GM19395 (cell line): ENCODE measurements around the gene MRPS21.

Source experiments
- ATAC-seq: cut with Tn5 transposase; IDR thresholded peaks from one replicate; pipeline ENCODE4 v1.9.1; 2021; ENCODE audit warnings: mild to moderate bottlenecking, moderate library complexity; ENCODE audit not compliant: unreplicated experiment

The MRPS21 gene

DNA sequence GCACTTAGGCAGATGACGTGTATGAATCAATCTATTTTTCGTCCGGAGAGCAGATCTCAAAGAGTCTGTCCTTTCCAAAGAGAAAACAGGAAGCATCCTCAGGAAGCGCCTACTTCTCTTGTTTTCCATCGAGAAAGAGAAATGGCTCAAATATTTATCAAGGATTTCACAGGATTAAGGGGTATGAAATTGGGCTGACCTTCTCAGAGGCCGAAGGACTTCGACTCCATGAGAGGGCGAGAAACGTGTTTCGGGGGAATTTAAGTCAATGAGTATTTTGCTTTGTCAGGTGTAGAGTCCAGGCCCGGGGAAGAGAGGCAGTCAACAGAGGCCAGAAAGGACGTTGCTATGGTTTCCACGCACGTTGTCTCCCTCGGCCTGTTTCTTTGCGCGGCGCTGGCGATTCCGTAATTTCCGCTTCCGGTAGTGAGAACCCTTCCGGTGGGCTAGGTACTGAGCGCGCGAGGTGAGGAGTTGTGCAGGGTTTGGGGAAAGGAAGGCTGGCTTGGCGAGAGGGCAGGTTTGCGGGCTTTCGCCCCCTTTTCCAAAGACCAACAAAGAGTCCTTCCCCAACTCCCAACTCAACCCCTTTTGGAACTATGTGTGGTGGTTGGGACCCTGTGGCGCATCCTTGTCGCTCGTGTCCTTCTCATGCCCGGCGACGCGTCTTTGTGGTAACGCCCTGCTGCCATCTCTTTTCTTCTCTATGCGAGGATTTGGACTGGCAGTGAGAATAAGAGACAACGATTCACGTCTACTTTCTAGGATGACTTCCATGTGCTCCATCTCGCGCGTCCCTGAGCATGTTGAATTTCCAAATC is at the start of gene MRPS21:
Gene MRPS21 (plus strand): TSS at position 429 of the 821 bp plus-strand sequence. CDS start 506 bp downstream, outside the sequence.
- ATAC-seq, result peak; percentile 97

DNA sequence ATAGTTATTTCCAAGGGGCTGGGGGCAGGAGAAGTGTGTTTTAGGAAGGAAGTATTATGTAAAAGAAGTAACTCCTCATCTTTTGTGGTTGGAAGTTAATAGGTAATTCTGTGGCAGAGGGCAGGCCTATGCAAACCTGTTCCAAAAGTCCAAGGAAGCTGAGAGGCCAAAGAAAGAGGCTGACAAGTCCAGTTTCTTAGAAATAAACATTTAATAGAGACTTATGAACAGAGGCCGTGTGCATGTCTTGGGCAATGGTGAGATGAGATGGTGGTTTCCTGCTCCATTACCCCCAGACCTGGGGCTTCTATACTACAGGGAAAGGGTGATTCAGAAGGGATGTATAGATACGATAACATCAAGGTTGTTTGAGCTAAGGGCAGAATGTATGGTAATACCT is 43.7 kb upstream of the MRPS21 start:
- no peak for ATAC-seq

DNA sequence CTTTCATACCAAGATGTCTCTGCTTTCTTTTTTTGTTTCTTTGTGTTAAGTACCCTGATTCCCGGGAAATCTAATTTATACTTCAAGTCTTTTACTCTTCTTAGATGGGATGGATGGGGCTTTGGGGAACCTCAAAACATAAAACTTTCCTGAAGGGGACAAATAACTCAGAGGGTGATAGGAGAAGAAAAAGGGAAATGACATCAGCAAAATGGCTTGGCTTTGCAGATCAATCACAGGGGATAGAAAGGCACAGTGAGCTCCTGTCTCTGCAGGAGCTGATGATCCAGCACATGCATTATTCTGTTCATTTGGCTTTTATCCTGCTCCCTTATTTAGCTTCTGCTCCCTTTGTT is 37.5 kb upstream of the MRPS21 start:
- peak; percentile 20 for ATAC-seq

DNA sequence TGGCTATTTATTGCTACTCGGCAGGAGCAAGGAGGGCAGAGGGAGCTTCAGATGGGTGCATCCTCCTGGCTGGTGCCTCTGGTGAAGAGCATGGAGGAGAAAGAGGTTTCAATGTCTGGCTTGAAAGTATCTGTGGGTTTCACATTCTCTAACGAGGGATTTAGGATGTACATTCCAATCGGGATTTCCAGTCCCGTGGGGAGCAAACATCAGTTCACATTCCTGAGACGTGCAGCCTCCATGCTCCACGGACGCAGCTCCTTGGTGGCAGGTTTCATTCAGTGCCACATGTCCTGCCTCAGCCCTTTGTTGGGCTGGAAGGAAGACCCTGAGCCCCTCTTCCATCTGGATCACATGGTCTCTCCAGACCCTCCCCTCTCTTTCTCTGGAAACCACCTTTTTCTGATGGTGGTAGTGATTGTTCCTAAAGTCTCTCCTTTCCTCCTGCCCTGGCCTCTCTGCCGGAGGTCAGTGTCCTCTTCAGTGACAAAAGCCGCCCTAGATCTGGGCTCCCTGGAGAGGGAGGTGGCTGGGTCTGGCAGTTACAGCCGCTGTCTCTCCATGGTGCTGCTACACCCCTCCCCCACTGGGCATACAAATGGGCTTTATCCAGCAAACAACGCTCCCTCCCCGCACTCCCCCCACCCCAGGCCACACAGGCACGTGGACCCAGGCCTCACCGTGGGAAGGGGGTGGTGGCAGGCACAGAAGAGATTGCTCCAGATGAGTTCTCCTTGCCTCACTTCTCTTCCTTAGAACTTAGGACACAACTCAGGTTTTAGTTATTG is 36.9 kb upstream of the MRPS21 start:
- ATAC-seq, result no peak

DNA sequence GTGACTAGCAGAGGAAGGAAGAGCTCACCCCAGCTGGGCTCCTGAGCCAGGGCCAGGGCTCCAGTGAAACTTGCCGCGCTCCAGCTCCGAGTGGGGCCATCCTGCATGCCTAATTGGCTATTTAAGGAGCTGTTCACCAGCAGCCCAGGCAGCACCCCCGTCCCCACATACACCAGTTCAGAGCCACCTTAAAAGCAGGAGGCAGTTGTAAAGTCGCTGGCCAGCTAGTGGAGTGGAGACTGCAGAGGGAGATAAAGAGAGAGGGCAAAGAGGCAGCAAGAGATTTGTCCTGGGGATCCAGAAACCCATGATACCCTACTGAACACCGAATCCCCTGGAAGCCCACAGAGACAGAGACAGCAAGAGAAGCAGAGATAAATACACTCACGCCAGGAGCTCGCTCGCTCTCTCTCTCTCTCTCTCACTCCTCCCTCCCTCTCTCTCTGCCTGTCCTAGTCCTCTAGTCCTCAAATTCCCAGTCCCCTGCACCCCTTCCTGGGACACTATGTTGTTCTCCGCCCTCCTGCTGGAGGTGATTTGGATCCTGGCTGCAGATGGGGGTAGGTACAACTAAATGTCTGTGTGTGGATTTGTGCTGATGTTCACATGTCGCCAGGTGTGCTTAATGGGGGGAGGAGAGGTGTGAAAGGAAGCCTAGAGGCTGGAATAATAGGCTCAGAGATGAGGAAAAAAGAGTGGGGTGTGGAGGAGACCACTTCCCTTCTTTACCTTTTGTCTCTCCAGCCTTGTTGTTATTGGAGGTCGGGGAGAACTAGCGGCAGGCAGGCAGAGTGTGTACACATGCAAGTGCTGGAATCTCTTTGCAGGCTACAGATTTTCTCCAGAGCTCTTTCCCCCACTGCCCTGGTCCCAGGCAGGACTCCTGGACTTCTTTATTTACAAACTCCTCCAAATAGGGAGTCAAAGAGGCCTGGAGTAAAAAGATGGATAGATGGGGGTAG is 35.8 kb upstream of the MRPS21 start, which contains the start of gene CA14:
Gene CA14 (plus strand): TSS at position 151 of the 962 bp plus-strand sequence. CDS start 355 bp downstream, at position 506.
- ATAC-seq, result no peak

DNA sequence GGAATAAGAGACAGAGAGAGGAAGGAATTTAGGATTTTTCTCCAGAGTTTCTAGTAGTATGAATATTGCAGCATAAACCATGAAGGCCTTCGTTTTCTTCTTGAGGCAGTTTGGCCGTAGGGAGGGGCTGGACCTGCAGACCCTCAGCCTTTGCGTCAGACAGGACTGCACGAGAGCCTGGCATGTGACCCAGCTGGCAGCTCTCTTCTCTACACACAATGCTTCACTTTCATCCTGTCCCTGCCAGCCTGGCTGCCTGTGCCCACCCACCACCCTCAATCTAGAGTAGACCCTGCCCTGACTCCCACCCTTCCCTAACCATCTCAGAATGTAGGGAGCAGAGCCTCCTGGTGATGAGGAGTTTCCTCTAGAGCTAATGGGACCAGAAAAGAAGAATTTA is 34.4 kb upstream of the MRPS21 start:
- no peak for ATAC-seq

DNA sequence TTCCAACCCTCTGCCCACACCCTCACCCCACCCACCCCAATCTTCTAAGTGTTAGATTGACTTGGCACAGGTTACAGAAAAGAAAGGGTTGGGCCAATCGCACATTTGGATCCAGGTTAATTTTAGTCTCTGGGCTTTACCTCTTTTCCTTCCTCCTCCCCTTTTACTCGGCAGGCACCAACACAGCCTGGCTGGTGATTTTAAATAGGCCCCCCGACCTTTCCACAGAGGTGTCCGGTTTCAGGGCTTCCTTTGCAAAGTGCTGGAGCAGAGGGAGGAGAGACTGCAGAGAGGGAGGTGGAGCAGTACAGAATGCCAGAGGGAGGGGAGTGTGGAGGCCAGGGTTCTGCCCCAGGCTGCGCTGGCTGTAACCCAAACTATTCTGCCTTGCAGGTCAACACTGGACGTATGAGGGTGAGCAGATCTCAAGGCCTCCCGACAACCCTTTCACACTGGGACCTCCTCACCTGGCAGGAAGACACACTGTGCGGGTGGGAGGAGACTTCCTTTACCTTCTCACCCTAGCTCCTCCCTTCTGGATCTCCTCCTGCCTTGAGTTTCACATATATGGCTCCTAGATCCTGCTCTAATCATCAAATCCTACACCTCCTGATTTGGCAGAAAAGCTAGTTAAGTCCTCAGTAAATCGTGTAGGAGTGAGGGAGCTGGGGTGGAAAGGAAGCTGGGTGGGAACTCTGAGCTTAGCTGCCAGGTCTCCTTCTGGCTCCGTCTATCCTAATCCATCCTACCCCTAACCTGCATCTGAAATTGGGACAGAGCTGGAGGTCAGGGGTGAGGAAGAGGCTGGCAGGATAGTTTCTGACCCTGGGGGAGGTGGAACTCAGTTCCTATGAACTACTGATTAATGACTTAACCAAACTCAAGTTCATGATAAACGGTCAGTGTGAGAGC is 33.6 kb upstream of the MRPS21 start:
- ATAC-seq, result no peak

DNA sequence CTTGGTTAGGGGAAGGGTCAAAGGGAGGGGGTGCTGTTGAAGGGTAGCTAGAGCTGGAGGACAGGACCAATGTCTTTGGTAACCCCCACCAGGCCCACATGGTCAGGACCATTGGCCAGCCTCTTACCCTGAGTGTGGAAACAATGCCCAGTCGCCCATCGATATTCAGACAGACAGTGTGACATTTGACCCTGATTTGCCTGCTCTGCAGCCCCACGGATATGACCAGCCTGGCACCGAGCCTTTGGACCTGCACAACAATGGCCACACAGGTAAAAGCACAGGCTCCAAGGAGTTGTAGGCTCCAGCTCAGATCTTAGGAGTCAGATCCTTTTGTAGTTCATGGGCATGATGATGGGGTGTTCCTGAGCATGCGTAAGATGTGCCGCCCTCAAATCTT is 32.3 kb upstream of the MRPS21 start:
- no peak for ATAC-seq

DNA sequence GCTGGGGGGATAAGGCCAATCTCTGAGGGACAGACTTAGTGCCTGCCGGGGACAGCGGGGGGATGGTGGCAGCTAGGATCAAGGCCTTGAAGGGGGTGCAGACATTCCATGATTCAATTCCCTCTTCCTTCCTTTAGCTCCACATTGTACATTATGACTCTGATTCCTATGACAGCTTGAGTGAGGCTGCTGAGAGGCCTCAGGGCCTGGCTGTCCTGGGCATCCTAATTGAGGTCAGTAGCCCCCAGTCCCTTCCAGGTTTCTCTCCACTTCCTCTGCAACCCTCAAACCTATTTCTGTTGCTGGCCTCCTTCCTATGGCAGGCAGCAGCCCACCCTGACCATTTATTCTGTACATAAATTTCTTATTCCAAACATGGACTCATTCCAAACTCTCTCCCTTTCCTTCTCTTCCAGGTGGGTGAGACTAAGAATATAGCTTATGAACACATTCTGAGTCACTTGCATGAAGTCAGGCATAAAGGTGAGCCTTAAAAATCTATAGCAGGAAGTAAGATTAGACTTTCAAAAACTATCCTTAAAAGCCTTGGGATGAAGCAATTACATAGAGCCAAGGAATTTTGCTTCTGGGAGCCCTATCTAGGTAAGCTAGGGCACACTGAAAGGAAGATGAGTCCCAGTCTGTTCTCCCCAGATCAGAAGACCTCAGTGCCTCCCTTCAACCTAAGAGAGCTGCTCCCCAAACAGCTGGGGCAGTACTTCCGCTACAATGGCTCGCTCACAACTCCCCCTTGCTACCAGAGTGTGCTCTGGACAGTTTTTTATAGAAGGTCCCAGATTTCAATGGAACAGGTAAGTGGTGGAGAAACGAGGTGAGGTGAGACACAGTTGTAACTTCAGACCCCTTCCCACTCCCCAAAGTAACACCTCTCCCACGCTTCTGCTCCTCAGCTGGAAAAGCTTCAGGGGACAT is 31.0 kb upstream of the MRPS21 start:
- ATAC-seq, result no peak

DNA sequence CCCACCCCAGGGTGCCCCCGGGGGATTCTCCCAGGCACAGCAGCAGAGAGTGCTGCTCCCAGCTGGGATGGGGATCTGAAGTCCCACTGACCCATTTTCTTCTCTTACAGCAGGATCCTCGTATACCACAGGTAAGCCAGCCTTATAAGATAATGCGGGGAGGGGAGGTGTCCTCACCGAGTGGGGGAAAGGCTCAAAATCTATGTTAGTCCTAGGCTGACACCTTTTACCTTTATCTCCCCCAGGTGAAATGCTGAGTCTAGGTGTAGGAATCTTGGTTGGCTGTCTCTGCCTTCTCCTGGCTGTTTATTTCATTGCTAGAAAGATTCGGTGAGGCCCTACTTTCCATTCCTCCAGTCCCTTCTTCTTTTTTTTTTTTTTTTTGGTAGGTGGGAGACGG is 30.1 kb upstream of the MRPS21 start:
- no peak for ATAC-seq

DNA sequence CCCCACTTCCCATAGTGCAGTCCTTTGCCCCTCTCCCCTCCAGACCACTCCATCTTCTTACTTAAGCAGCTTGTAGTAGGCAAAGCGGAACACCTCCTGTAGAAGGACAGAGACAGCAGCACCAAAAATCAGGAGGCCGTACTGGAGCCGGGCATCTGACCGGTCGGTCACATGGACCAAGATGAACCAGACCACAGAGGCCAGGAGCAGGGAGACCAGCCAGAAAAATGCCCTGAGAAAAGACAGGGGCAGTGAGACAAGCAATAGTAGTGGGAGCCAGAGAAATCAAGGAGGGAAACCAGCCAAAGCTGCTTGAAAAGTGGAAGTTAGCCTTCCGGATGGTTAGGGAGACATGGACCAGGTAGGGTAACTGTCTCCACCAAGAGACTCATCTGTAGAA is 25.8 kb upstream of the MRPS21 start:
- no peak for ATAC-seq

DNA sequence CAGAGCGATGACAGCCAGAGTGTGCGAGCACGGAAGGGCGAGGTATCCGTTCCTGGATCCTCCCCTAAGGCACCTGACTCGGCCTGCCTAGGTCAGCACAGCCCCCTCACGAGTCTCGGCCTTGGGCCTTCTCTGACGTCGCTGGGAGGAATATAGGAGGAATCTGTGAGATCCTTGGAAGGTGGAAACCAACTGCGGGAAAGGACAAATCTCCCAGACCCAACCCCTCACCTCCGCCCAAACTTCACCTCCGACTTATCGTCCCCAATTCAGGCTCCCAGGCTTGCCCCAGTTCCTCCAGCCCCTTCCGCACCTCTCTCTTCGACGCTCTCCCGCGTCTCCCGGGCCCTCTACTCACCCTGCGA is 25.3 kb upstream of the MRPS21 start:
- ATAC-seq, result no peak

DNA sequence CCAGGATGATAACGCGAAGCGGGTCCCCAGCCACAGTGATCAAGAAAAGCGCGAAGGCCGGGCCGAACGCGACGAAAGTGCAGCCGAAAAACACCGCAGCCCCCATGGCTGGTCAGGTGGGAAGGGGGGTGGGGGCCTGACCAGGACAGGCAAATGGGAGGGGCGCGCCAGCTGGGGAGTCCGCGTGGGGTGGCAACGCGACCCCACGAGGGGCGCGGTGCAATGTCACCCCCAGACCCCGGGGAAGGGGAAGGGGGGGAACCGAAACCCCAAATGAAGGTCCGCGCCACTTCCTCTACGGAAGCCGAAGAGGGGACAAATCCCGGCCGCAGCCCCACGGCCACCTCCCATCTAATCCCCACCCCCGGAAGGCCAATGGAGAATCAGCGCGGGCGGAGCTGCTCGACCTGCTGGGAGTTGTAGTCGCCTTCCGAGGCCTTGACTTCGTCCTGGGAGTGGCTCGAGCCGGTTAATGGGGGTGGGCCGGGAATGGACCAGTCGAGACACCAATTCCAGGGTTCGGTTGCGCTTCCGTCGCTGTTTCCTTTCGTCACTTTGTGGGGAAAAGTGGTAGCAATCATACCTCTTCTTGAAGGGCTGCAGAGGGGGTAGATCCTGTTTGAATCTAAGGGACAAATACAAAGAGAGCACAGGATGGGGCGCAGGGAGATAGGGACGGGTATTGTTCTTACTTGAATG is 24.8 kb upstream of the MRPS21 start, which contains the start of gene APH1A:
Gene APH1A (minus strand): TSS at position 312 of the 699 bp plus-strand sequence. CDS start 206 bp downstream, at position 106.
- ATAC-seq, result peak; percentile 90

DNA sequence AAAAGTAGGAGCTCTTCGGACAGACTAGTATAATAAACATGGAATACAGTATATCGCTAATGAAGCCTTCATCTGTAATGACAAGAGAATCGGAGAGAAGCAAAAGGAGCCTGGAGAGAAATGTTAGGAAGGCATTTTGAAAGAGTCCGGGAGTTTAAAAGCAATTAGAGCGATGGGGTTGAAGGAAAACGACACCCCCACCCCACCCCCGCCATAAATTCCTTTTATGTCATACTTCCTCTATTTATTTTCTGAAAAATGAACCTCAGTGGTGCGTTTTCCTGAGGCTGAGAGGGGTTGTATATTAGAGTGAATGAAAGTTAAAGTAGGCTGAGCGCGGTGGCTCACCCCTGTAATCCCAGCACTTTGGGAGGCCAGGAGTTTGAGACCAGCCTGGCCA is 24.2 kb upstream of the MRPS21 start:
- no peak for ATAC-seq

DNA sequence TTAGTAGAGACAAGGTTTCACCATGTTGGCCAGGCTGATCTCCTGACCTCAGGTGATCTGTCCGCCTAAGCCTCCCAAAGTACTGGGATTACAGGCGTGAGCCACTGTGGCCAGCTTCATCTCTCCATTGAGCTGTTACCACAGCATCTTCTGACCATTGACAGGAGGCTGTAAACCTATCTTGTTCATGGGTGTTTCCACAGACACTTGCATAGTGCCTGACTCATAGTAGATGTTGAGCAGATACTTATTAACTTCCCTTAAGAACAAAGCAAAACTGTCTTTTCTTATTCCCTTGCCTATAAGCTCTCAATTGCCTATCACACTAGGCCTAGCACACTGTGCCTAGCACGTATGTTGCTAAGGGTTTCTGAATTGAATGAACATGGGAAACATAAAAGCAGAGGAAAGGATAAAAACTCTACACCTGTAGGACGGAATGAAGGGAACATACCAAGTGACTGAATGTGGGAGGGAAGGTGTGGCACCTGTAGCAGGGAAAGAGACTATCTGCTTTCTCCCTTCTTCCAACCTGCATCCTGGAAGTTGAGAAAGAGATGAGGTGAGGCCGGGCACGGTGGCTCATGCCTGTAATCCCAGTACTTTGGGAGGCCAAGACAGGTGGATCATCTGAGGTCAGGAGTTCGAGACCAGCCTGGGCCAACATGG is 22.2 kb upstream of the MRPS21 start:
- no peak for ATAC-seq

DNA sequence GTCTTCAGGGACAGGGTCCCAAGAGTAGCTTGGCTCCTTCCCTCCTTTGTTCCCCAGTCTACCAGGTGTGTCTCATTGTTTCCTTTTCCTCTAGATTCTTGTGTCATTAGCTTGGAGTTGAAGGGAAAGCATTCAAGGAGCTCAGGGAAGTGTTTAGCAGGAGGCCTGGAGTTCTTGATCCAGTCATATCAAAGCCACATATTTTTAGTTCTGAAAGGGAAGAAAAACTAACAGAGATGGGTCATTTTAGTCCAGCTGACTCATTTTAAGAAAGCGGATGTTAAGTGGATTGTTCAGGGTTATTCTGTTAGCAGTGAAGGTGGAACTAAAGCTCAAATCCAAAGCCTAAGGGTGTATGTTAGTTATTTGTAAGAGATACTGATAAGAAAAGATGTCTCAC is 20.4 kb upstream of the MRPS21 start:
- ATAC-seq, result no peak

DNA sequence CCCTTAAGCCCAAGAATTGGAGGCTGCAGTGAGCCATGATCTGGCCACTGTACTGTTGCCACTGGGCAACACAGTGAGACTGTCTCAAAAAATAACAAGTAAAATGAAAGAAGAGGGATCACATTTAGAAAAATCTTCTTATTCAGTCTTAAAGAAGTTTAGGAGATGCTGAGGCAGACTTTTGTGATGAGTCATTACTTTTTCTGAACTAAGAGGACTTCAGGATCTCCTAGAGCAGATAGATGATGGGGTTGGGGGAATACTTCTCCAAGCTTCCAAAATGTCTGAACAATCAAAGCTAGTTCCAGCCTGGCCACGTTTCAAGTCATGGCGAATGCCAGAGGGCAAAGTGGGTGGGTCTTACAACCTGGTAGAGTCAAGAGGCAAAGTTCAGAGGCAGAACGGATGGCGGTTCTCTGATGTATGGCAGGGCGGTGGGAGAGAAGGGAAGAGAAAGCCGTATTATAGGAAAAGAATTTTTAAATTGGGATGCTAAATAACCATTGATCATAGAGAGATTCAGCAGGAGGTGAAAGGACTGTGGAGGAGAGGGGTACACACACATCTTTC is 13.4 kb upstream of the MRPS21 start:
- ATAC-seq, result no peak
